Endothelial cell of umbilical vein (primary cell): ENCODE results near the gene SCAF1. TPM values are rescaled to one million over a fixed set of nuclear protein-coding genes. Genes with fewer than 3 reads are reported as not detected.

Experiments
- BruUV-seq: library from RNA; stranded (reverse); fragments of 400-500 nt; replicated peaks from 2 replicates; lab custom pipeline; 2021; lab: Mats Ljungman, UMichigan
- CTCF ChIA-PET: fragments of 300-600, 350-600 bp; sonication (Branson Sonifier 250); formaldehyde crosslinking; loops from one replicate; lab custom pipeline; 2021; ENCODE audit warnings: antibody characterized with exemption, inconsistent platforms; lab: Charles Lee
- POLR2A ChIA-PET: fragments of 300-600, 350-600 bp; sonication (Branson Sonifier 250); formaldehyde crosslinking; loops from one replicate; lab custom pipeline; 2021; ENCODE audit warnings: antibody characterized with exemption, inconsistent platforms; lab: Charles Lee
- DNase-seq: peaks from one replicate; pipeline ENCODE4 v3.0.0-alpha.2; 2011; ENCODE audit warnings: low read depth, low spot score
- FAIRE-seq: peaks from 2 replicates; lab custom pipeline; 2011; peaks lifted over from hg19 to GRCh38; lab: Jason Lieb, UNC
- H2AFZ ChIP-seq: 2 replicates; pipeline ENCODE4 v1.6.0; 2012; ENCODE audit warnings: low read depth, low read length, control low read depth, inconsistent platforms
- H3K27ac ChIP-seq: 2 replicates; pipeline ENCODE4 v1.5.1; 2011; ENCODE audit warnings: low read depth, mild to moderate bottlenecking, control low read depth, low read length, moderate library complexity; ENCODE audit not compliant: insufficient read depth
- H3K27me3 ChIP-seq, 2 experiments: 2 replicates each; pipeline versions ENCODE4 v1.6.0 to v1.6.1; 2011; ENCODE audit warnings: low read length in 2 of 2, mixed read lengths in 1 of 2; ENCODE audit not compliant: control insufficient read depth in 2 of 2, insufficient read depth in 2 of 2
- H3K36me3 ChIP-seq, 2 experiments: 2 replicates in 1 of 2; 3 replicates in 1 of 2; pipeline ENCODE4 v1.5.1; 2011; ENCODE audit warnings: low read length in 2 of 2, mild to moderate bottlenecking in 1 of 2, moderate library complexity in 1 of 2; ENCODE audit not compliant: control insufficient read depth in 2 of 2, insufficient read depth in 2 of 2; ENCODE audit errors: extremely low read depth in 1 of 2
- H3K4me1 ChIP-seq: 3 replicates; pipeline ENCODE4 v1.5.1; 2011; ENCODE audit warnings: mild to moderate bottlenecking, low read length; ENCODE audit not compliant: control insufficient read depth, insufficient read depth; ENCODE audit errors: extremely low read depth
- H3K4me2 ChIP-seq: 2 replicates; pipeline ENCODE4 v1.6.1; 2011; ENCODE audit warnings: low read length, control low read depth, mixed read lengths; ENCODE audit not compliant: insufficient read depth
- H3K4me3 ChIP-seq, 3 experiments: fragments of 200-600 bp in 1 of 3; sonication (generic), shearing (Covaris generic) in 1 of 3; replicated peaks in 1 of 3; 2 replicates each; pipeline ENCODE4 v1.5.1; 2011 to 2016; ENCODE audit warnings: control low read depth in 3 of 3, low read length in 3 of 3, mild to moderate bottlenecking in 2 of 3, inconsistent platforms in 1 of 3, low read depth in 1 of 3, moderate library complexity in 1 of 3; ENCODE audit not compliant: insufficient read depth in 1 of 3
- H3K79me2 ChIP-seq: 2 replicates; pipeline ENCODE4 v1.6.0; 2012; ENCODE audit warnings: low read length, inconsistent platforms; ENCODE audit not compliant: control insufficient read depth, insufficient read depth
- H3K9ac ChIP-seq: replicated peaks from 2 replicates; pipeline ENCODE3; 2011; ENCODE audit warnings: low read length, control low read depth; ENCODE audit not compliant: insufficient read depth; ENCODE audit errors: extremely low read depth
- H3K9me1 ChIP-seq: replicated peaks from 3 replicates; pipeline ENCODE4 v1.6.0; 2011; ENCODE audit warnings: mild to moderate bottlenecking, low read length; ENCODE audit not compliant: control insufficient read depth, insufficient read depth; ENCODE audit errors: extremely low read depth
- H3K9me3 ChIP-seq: replicated peaks from 2 replicates; pipeline ENCODE4 v1.5.1; 2012; ENCODE audit warnings: low read length, inconsistent platforms; ENCODE audit not compliant: control insufficient read depth, insufficient read depth
- H4K20me1 ChIP-seq: replicated peaks from 2 replicates; pipeline ENCODE3; 2011; ENCODE audit warnings: mild to moderate bottlenecking, low read length; ENCODE audit not compliant: control insufficient read depth, insufficient read depth; ENCODE audit errors: extremely low read depth
- EZH2 ChIP-seq: IDR thresholded peaks from 2 replicates; pipeline ENCODE4 v1.6.1; 2012; ENCODE audit warnings: borderline replicate concordance, low read depth, mild to moderate bottlenecking, moderate library complexity, low read length, inconsistent platforms; ENCODE audit not compliant: severe bottlenecking
- FOS ChIP-seq: IDR thresholded peaks from 2 replicates; pipeline ENCODE4 v1.6.1; 2011; ENCODE audit warnings: mild to moderate bottlenecking, low read length, moderate library complexity, borderline replicate concordance; ENCODE audit not compliant: insufficient read depth
- GATA2 ChIP-seq: IDR thresholded peaks from 2 replicates; pipeline ENCODE4 v1.7.0; 2011; ENCODE audit warnings: low read depth, mild to moderate bottlenecking, moderate library complexity, mixed read lengths, low read length; ENCODE audit not compliant: insufficient read length, insufficient read depth
- JUN ChIP-seq: IDR thresholded peaks from 2 replicates; pipeline ENCODE4 v1.6.1; 2011; ENCODE audit warnings: borderline replicate concordance, low read depth; ENCODE audit not compliant: insufficient read length, insufficient read depth
- MYC ChIP-seq: IDR thresholded peaks from one replicate; pipeline ENCODE4 v1.6.1; 2011; ENCODE audit warnings: mild to moderate bottlenecking, low read depth, low read length
- POLR2A ChIP-seq: IDR thresholded peaks from 2 replicates; pipeline ENCODE4 v1.6.1; 2012; ENCODE audit warnings: low read depth, mild to moderate bottlenecking, control low read depth, low read length
- POLR2AphosphoS5 ChIP-seq: IDR thresholded peaks from 2 replicates; pipeline ENCODE4 v1.6.1; 2012; ENCODE audit warnings: low read depth, mild to moderate bottlenecking, control low read depth, low read length, moderate library complexity; ENCODE audit not compliant: insufficient read depth
- dilution Hi-C: fragments of 300-500 bp; cut with MboI; formaldehyde crosslinking; loops from one replicate; pipeline ENCODE4 v1.15.0; 2019; ENCODE audit warnings: low sequenced_read_pairs; ENCODE audit not compliant: extremely low pct_ligation_motif_present
- intact Hi-C: fragments of 100-400 bp; cut with micrococcal nuclease; formaldehyde crosslinking; loops from one replicate; pipeline ENCODE4 v1.10.0; 2022
- polyA plus RNA-seq, 4 experiments: library from polyadenylated mRNA; depleted of rRNA in 3 of 4; stranded (reverse) in 3 of 4; unstranded in 1 of 4; fragments of >200 nt; gene quantifications; 2 replicates each; pipeline versions ENCODE4 v1.2.1 to v1.2.3, GENCODE V29; 2011 to 2012; ENCODE audit warnings: missing spikeins in 1 of 4
- total RNA-seq: library from RNA; stranded (reverse); gene quantifications from 2 replicates; pipeline ENCODE4 v1.2.3, GENCODE V29; 2021
- TF ChIP-seq, protein P1 (sequence below): IDR thresholded peaks from 2 replicates; pipeline ENCODE4 v1.6.1; 2011; ENCODE audit not compliant: insufficient read depth, insufficient read length
- TF ChIP-seq, protein P2 (sequence below), 2 donors: IDR thresholded peaks; 1 replicate in 1 of 2; 2 replicates in 1 of 2; pipeline ENCODE4 v1.5.1; 2011; ENCODE audit warnings: low read length in 2 of 2, mild to moderate bottlenecking in 2 of 2, moderate library complexity in 2 of 2, control low read depth in 1 of 2, inconsistent platforms in 1 of 2, low read depth in 1 of 2; ENCODE audit not compliant: insufficient read depth in 1 of 2; ENCODE audit errors: extremely low read depth in 1 of 2

The SCAF1 gene
- total and polyA plus RNA-seq, 2 donors (not counting 3 experiments of a cell fraction or from before 2014, with no cell fraction given), result 13.3 to 75.8 TPM

DNA sequence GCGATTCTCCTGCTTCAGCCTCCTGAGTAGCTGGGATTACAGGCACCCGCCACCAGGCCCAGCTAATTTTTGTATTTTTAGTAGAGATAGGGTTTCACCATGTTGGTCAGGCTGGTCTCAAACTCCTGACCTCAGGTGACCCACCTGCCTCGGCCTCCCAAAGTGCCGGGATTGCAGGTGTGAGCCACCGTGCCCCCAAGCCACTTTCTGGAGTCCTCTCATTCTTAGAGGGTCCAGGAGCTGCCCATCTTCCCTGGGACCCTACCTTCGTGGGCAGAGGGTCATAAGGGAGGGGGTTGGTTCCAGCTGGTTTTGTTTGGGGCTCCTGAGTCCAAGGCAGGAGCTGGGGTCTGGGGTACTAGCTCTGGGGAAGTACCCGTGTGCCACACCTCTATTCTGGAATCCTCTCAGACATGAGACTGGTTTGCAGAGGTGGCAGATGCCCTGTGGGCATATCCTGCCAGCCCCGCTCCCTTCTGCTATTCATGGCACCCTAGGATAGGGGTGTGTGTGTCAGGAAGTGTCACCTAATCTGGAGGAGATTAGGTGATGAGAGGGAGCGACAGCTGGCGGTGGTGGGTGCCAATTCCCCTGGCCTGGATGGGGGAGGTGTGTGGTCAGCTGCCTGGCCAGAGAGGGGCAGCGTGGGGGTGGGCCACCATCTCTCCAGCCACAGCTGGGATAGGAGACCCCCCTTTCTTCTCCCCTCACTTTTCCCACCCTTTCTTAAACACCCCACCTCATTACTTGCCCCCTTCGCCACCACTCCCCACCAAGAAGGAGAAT, 37.2 kb downstream of the SCAF1 start:
- Histone ChIP-seq H3K9me3 (no peaks in the 10 kb centered on the region), H3K4me1 (peaks cover 23% of the 10 kb centered on the region), H3K27ac (no peak overlapping the region), H3K9me1 (no peaks in the 10 kb centered on the region), H3K9ac (no peak overlapping the region), H2AFZ (no peak overlapping the region), H3K4me2 (no peak overlapping the region), H3K4me3 (no peak overlapping the region), H3K79me2 (peaks cover 47% of the 10 kb centered on the region), H3K27me3 (no peaks in the 10 kb centered on the region), H4K20me1 (no peaks in the 10 kb centered on the region), H3K36me3 (peaks cover 7 to 15% of the 10 kb centered on the region in 2 experiments)
- dilution Hi-C loops (no loop called here), intact Hi-C loops (loop anchor here (5.0 kb wide), 1 partner anchor 188 kb away; the partner anchor contains the start of gene PNKP)
- CTCF ChIA-PET, result interaction anchor here (1.0 to 2.4 kb wide), 4 partner anchors 39 to 176 kb away, joined by 3 to 12 read pairs (median 4); no protein-coding TSS in a partner anchor
- BruUV-seq, result no TSS peak
- TF ChIP-seq FOS, result no peak
- POLR2A ChIA-PET, result interaction anchor here (0.7 to 0.9 kb wide), 2 partner anchors 39 to 175 kb away, joined by 3 to 5 read pairs; partner anchors contain the start of gene RRAS
- DNase-seq (no peak), FAIRE-seq (no peak)

DNA sequence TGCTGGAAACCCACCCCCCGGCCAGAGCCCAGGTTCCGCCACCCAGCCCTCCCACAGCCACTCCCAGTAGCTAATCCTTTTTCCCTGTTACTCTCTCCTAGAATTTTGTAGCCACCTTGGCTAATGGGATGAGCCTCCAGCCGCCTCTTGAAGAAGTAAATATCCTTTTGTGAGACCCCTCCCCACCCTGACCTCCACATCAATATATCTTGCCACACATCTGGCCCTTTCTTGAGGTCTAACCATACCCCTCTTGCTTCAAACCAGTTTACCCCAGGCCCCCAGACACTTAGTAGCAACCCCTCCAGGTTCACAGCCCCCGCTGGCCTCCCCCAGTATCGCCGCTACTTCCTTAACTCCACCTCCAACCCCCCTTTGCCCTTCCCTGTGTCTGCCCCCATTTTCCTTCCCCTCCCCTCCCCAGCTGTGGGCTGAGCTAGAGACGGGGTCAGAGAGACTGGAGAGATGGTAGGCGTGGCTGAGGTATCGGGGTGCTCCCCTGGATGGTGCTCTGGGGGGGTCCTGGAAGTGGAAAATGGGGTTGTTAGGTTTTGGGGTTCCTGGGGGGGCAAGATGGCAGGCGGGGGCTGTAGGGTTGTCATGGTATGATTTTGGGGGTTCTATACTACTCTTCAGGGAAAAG, 37.9 kb downstream of the SCAF1 start:
- TF ChIP-seq EZH2 (no peak), POLR2A (no peak), GATA2 (no peak), FOS (no peak), JUN (no peak), MYC (no peak), POLR2AphosphoS5 (no peak)
- TF ChIP-seq, protein P1, sequence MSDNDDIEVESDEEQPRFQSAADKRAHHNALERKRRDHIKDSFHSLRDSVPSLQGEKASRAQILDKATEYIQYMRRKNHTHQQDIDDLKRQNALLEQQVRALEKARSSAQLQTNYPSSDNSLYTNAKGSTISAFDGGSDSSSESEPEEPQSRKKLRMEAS, result no peak
- TF ChIP-seq, protein P2, sequence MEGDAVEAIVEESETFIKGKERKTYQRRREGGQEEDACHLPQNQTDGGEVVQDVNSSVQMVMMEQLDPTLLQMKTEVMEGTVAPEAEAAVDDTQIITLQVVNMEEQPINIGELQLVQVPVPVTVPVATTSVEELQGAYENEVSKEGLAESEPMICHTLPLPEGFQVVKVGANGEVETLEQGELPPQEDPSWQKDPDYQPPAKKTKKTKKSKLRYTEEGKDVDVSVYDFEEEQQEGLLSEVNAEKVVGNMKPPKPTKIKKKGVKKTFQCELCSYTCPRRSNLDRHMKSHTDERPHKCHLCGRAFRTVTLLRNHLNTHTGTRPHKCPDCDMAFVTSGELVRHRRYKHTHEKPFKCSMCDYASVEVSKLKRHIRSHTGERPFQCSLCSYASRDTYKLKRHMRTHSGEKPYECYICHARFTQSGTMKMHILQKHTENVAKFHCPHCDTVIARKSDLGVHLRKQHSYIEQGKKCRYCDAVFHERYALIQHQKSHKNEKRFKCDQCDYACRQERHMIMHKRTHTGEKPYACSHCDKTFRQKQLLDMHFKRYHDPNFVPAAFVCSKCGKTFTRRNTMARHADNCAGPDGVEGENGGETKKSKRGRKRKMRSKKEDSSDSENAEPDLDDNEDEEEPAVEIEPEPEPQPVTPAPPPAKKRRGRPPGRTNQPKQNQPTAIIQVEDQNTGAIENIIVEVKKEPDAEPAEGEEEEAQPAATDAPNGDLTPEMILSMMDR (IDR thresholded peaks at IDR 0.05; ENCODE audit: extremely low read depth in 1 of 2, insufficient read depth in 1 of 2, low read depth in 1 of 2, low read length in 2 of 2), result no peak
- H3K36me3 ChIP-seq, result peaks cover 7 to 18% of the 10 kb centered on the region in 2 experiments
- no peaks in the 10 kb centered on the region for H3K27me3 ChIP-seq
- intact Hi-C loops, result loop anchor here (5.0 kb wide), 1 partner anchor 187 kb away; the partner anchor contains the start of gene PNKP
- ChIA-PET CTCF (interaction anchor here (0.6 to 1.3 kb wide), 3 partner anchors 9 to 206 kb away, joined by 3 to 4 read pairs (median 3); no protein-coding TSS in a partner anchor), POLR2A (no interaction called here)
- no peak overlapping the region for H3K9ac ChIP-seq
- BruUV-seq, result no TSS peak
- no peak overlapping the region for H3K4me3 ChIP-seq
- dilution Hi-C loops, result no loop called here
- no peaks in the 10 kb centered on the region for H3K9me1 ChIP-seq
- H4K20me1 ChIP-seq, result no peaks in the 10 kb centered on the region
- no peak for FAIRE-seq
- H3K79me2 ChIP-seq, result peaks cover 47% of the 10 kb centered on the region
- no peaks in the 10 kb centered on the region for H3K9me3 ChIP-seq
- H3K4me2 ChIP-seq, result no peak overlapping the region
- H2AFZ ChIP-seq, result no peak overlapping the region
- no peak for DNase-seq
- no peak overlapping the region for H3K27ac ChIP-seq
- H3K4me1 ChIP-seq, result peaks cover 23% of the 10 kb centered on the region
